Heart right ventricle (tissue), 16 donors: ENCODE results near the gene ANAPC5. TPM values are rescaled to one million over a fixed set of nuclear protein-coding genes. Genes with fewer than 3 reads are reported as not detected.
"Not testable (repeated sequence)": the region's sequence is repeated elsewhere in the genome, so short reads cannot be mapped to it uniquely, and the experiment has no call there.

Experiments
- ATAC-seq, 8 donors: fragments of 200-7000 bp; cut with Tn5 transposase; one replicate each; pipeline ENCODE4 v1.9.1; 2020; ENCODE audit warnings: mild to moderate bottlenecking in 8 of 8, moderate library complexity in 8 of 8, moderate number of reproducible peaks in 1 of 8
- DNase-seq, 2 donors: peaks; one replicate each; pipeline ENCODE4 v3.0.0-alpha.2; 2020
- H3K27ac ChIP-seq, 10 donors: fragments of 200-600 bp; sonication (generic) in 2 of 10; one replicate each; pipeline versions ENCODE4 v1.5.0 to v1.8.0; 2020 to 2022; ENCODE audit warnings: mild to moderate bottlenecking in 3 of 10
- H3K27me3 ChIP-seq, 7 donors: fragments of 200-600 bp; one replicate each; pipeline ENCODE4 v1.8.0; 2021 to 2022; ENCODE audit warnings: mild to moderate bottlenecking in 2 of 7
- H3K36me3 ChIP-seq, 9 donors: fragments of 200-600 bp; sonication (generic) in 1 of 9; one replicate each; pipeline versions ENCODE4 v1.5.0 to v1.8.0; 2020 to 2022; ENCODE audit warnings: mild to moderate bottlenecking in 2 of 9
- H3K4me1 ChIP-seq, 9 donors: fragments of 200-600 bp; sonication (generic) in 1 of 9; one replicate each; pipeline versions ENCODE4 v1.5.0 to v1.8.0; 2020 to 2022; ENCODE audit warnings: mild to moderate bottlenecking in 4 of 9
- H3K4me3 ChIP-seq, 10 donors: fragments of 200-600 bp; sonication (generic) in 2 of 10; one replicate each; pipeline versions ENCODE4 v1.5.0 to v1.8.0; 2020 to 2022; ENCODE audit warnings: mild to moderate bottlenecking in 7 of 10, moderate library complexity in 2 of 10
- H3K9me3 ChIP-seq, 11 donors: fragments of 200-600 bp in 10 of 11; sonication (generic) in 2 of 11; one replicate each; pipeline versions ENCODE4 v1.5.0 to v1.8.0; 2013 to 2022; ENCODE audit warnings: mild to moderate bottlenecking in 2 of 11, control low read depth in 1 of 11, moderate library complexity in 1 of 11
- WGBS, 2 donors: extraction: QIAGEN DNeasy Blood & Tissue Kit; methylation state at CpG; one replicate each; pipeline ENCODE4 v1.1.7; 2013; ENCODE audit warnings: inconsistent platforms in 1 of 2; 5-methylcytosine and 5-hydroxymethylcytosine counted together
- intact Hi-C, 10 donors: fragments of 100-400 bp; cut with DNase I; formaldehyde crosslinking; loops; one replicate each; pipeline versions ENCODE4 v1.11.1 to v1.14.2; 2022
- polyA plus RNA-seq, 2 donors: library from polyadenylated mRNA; stranded (reverse); fragments of 200-250 nt; gene quantifications; one replicate each; pipeline ENCODE4 v1.2.3, GENCODE V29; 2013
- total RNA-seq, 10 donors: library from RNA; stranded (reverse); fragmentation: NEBNext Ultra II Directional in 3 of 10; extraction: Animal tissue kit (Norgen Biotek cat#: 25700) in 3 of 10; gene quantifications; one replicate each; pipeline versions ENCODE4 v1.2.1 to v1.2.4, GENCODE V29; 2021 to 2023
- TF ChIP-seq, protein P1 (sequence below), 9 donors: fragments of 200-600 bp; sonication (generic) in 2 of 9; IDR thresholded peaks; one replicate each; pipeline versions ENCODE4 v1.5.0 to v1.8.0; 2021 to 2022; ENCODE audit warnings: antibody characterized with exemption in 9 of 9, mild to moderate bottlenecking in 5 of 9, moderate library complexity in 1 of 9
- donor health status: Arrhythmogenic right ventricular cardiomyopathy.
- donor health status: ischemic (EF 13 %, LVEDD 7.1; RV severe dilation, severe dysfunction).
- donor health status: healthy with polysubstance abuse.
- donor health status: DM: no; HTN: yes; CAD: no.
- donor health status: DM: no; HTN: no; CAD: no.
- donor health status: ischemic (EF 25% LVEDD 6.9; RV normal size, moderate dysfunction).
- donor health status: ischemic (EF 25% LVEDD 5.7; RV mildly dilated, moderate dysfunction).
- donor health status: healthy.
- donor health status: DM: yes; HTN: yes; CAD: no.
- donor health status: Ischemic cardiomyopathy.
- donor health status: ischemic (EF 35%, LVEDD 5.7; RV mildly dilated, moderate dysfunction).
- donor health status: nonischemic (EF 11% LVEDD 7.7; RV severe dilation, severe dysfunction).
- donor health status: DM: yes; HTN: yes; CAD: no.
- donor health status: PGD.
- donor health status: ischemic (EF 29% LVEDD 5.4; RV normal size, mild dysfunction).
- donor health status: nonischemic (EF 23%, LVEDD 6.1; RV moderate dilation, normal function).

Gene ANAPC5
- total and polyA plus RNA-seq, 12 donors, result 50.2 to 82.4 (median 57.0) TPM

DNA sequence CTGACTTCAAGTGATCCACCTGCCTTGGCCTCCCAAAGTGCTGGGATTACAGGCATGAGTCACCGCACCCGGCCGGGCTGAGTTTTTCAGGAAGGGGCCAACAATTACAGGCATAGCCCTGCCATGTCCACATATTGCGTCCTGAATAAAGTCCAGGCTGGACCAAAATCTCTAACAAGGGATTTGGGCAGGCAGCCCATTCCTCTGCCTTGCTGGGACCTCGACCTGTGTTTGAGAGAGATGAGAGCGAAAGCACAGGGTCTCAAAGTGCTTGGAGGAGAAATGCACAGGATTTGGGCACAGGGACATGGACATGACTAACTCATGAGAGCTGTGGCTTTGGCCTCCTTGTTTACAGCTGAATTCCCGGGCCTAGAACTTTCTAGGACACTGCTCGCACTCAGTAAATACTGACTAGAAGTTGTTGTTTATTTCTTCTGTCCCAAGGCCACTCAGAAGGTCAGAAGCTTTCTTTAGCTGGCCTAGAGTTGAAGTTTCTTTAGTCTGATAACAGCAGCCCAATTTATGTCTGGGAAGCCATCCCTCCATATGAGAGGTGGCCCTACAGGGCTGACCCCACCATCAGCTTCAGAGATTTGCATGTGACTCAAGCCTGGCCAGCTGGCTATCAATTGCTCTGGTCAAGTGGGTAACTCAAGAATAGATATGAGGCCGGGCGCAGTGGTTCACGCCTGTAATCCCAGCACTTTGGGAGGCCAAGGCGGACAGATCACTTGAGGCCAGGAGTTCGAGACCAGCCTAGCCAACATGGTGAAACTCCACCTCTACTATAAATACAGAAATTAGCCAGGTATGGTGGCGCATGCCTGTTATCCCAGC lies 67.4 kb downstream of the ANAPC5 start:
- intact Hi-C loops, result loop anchor here in 1 of 10 donors (1.0 kb wide), 1 partner anchor 32 kb away; no protein-coding TSS in a partner anchor
- H3K27me3 ChIP-seq, result no peaks in the 10 kb centered on the region
- WGBS, 2 donors, result 79 to 85% methylated on average over 14 of the region's 14 CpGs
- peaks cover 0 to 22% (median 0%) of the 10 kb centered on the region in 9 donors for H3K36me3 ChIP-seq
- DNase-seq, result no peak
- peak in 1 of 8 donors; percentile 30 for ATAC-seq
- H3K27ac ChIP-seq, result peak overlapping the region in 5 of 10 donors; percentile 12 to 53 (median 39)
- no peak overlapping the region for H3K4me3 ChIP-seq
- TF ChIP-seq, protein P1, sequence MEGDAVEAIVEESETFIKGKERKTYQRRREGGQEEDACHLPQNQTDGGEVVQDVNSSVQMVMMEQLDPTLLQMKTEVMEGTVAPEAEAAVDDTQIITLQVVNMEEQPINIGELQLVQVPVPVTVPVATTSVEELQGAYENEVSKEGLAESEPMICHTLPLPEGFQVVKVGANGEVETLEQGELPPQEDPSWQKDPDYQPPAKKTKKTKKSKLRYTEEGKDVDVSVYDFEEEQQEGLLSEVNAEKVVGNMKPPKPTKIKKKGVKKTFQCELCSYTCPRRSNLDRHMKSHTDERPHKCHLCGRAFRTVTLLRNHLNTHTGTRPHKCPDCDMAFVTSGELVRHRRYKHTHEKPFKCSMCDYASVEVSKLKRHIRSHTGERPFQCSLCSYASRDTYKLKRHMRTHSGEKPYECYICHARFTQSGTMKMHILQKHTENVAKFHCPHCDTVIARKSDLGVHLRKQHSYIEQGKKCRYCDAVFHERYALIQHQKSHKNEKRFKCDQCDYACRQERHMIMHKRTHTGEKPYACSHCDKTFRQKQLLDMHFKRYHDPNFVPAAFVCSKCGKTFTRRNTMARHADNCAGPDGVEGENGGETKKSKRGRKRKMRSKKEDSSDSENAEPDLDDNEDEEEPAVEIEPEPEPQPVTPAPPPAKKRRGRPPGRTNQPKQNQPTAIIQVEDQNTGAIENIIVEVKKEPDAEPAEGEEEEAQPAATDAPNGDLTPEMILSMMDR (IDR thresholded peaks at IDR 0.05), result no peak
- H3K4me1 ChIP-seq, result peaks cover 3 to 70% (median 38%) of the 10 kb centered on the region in 9 donors
- no peaks in the 10 kb centered on the region for H3K9me3 ChIP-seq

DNA sequence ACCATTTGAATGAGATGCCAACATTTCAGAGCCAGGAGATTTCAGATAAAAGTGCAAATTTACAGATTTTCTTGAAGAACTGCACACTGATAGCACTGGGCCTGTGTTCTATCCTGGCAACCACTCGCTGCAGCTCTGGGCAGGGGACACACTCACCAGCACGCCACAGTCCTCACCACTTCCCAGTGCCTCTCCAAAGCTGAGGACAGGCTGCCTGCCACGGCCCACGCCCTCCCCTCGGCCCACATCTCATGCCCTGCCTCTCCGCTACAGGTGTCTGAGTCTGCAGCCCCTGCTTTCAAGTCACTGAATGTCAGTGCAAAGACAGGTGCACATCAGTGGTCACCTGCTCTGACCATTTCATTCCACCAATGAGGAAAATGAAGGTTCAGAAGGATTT lies 68.4 kb downstream of the ANAPC5 start:
- Histone ChIP-seq H3K27me3 (no peaks in the 10 kb centered on the region), H3K4me1 (peaks cover 11 to 70% (median 38%) of the 10 kb centered on the region in 9 donors), H3K9me3 (no peaks in the 10 kb centered on the region), H3K4me3 (no peak overlapping the region), H3K36me3 (peaks cover 0 to 22% (median 0%) of the 10 kb centered on the region in 9 donors), H3K27ac (no peak overlapping the region)
- TF ChIP-seq, protein P1 (IDR thresholded peaks at IDR 0.05), result no peak
- WGBS, 2 donors, result 96 to 99% methylated on average over 6 of the region's 6 CpGs
- intact Hi-C loops, result loop anchor here in 1 of 10 donors (1.0 kb wide), 1 partner anchor 32 kb away; no protein-coding TSS in a partner anchor
- ATAC-seq, result no peak
- no peak for DNase-seq

DNA sequence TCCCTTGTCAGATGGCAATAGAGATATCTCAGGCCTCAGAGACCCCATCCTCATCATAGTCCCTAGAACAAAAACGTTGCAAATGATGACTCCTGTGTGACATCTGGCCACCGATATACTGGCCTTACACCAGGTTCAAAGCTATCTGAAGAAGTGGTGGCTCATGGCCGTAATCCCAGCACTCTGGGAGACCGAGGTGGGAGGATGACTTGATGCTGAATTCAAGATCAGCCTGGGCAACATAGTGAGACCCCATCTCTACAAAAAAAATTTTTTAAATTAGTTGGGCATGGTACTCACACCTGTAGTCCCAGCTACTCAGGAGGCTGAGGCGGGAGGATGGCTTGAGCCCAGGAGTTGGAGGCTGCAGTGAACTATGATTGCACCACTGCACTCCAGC lies 68.8 kb downstream of the ANAPC5 start:
- ATAC-seq (no peak), DNase-seq (no peak)
- no peaks in the 10 kb centered on the region for H3K27me3 ChIP-seq
- H3K4me1 ChIP-seq, result peaks cover 15 to 70% (median 38%) of the 10 kb centered on the region in 9 donors
- 90 to 91% methylated on average over 5 of the region's 5 CpGs for WGBS, 2 donors
- intact Hi-C loops, result no loop called here
- H3K9me3 ChIP-seq, result no peaks in the 10 kb centered on the region
- TF ChIP-seq, protein P1 (IDR thresholded peaks at IDR 0.05), result no peak
- no peak overlapping the region for H3K27ac ChIP-seq
- H3K4me3 ChIP-seq, result no peak overlapping the region
- H3K36me3 ChIP-seq, result peaks cover 0 to 22% (median 0%) of the 10 kb centered on the region in 9 donors

DNA sequence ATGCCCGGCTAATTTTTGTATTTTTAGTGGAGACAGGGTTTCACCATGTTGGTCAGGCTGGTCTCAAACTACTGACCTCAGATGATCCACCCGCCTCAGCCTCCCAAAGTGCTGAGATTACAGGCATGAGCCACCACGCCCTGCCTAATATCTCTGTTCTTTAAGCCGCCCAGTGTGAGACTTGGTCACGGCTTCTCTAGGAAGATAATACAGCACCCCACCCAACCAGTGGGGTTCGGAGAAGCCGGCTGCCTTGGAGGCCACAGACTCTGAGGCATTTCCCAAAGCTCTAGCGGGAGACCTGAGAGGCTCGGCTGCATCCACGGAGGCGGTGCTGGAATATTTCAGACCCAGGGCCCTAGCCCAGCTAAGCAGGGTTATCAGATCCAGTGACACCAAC lies 69.3 kb downstream of the ANAPC5 start:
- H3K4me3 ChIP-seq, H3K27me3 ChIP-seq, intact Hi-C loops, DNase-seq, H3K9me3 ChIP-seq, ATAC-seq: not testable (repeated sequence)
- WGBS, 2 donors, result 89 to 91% methylated on average over 11 of the region's 11 CpGs
- Histone ChIP-seq H3K36me3 (peaks cover 0 to 22% (median 0%) of the 10 kb centered on the region in 9 donors), H3K4me1 (peaks cover 16 to 70% (median 36%) of the 10 kb centered on the region in 9 donors), H3K27ac (peak overlapping the region in 6 of 10 donors; percentile 30 to 66 (median 43))
